ENCODE measurements around the gene SLC22A14. TPM values are rescaled to one million over a fixed set of nuclear protein-coding genes. Genes with fewer than 3 reads are reported as not detected.

SLC22A14 gene
- total RNA-seq, 4 donors from 2014 or later = 0.19 to 0.53 TPM; not detected in 2

DNA sequence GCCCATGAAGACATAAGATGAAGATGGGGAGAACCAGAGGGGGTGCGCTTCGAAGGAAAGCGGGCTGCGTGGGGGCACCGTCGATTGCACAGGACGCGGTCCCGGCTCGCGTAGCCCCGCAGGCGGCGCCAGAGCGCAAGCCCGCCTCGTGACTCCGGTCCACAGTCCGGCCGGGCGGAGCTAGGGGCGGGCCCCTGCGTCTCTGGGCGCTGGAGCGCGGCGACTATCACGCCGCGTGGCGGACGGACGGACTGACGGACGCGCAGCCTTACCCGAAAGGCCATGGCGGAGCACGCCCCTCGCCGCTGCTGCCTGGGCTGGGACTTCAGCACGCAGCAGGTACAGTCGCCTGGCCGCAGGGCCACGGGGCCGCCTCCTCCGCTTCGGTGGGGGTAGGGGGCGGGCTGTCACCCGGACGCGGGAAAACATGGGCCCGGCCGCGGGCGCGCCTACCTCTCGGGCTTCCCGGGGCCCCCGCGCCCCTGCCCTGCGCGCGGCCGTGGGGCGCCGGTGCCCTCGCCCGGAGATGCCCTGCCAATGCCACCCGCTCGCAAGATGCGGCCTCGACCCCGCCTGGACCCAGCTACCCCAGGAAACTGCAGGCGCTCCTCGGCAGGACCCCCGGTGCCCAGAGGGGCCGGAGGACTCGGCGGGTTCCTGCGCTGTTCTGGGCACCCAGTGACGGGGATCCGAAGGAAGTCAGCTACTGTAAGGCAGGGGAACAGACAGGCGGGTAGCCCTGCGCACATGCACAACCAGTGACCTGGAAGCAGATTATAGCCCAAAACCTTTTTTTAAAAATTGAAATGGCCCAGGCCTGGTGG, 64.7 kb downstream of the SLC22A14 start, which contains the start of gene XYLB:
Gene XYLB (plus strand): TSS at position 199 of the 824 bp plus-strand sequence. CDS start 84 bp downstream, at position 283.
- WGBS, 2 donors = 8% methylated on average over 2 of the region's 85 CpGs; no CpG with 5 or more reads in 1 of the 2 donors

DNA sequence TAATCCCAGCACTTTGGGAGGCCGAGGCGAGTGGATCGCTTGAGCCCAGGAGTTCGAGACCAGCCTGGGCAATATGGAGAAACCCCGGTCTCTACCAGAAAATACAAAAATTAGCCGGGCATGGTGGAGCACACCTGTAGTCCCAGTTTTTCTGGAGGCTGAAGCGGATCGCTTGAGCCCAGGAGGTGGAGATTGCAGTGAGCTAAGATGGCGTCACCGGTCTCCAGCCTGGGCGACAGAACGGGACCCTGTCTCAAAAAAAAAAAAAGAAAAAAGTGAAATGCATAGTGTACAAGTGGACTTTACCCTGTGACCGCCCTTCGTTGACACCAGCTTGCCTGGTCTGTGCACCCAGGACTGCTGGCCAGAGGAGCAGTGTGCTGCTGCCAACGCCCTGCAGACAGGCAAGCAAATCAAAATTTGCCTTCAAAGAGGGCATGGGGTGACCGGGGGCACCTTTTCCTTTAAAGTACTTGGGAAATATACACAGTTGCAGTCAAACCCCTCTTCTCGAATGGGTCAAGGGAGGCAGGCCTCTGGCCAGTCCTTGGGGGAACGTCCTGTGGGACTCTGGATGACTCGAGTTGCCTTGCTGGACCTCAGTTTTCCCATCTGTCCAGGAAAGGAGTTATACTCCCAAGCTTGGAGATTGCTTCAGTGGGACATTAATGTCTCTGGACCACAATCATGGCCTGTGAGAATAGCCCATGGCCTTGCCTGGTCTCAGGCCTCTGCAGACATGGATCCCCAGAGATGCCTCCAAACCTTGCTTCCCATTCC, 65.5 kb downstream of the SLC22A14 start:
- H3K27ac ChIP-seq = no peak overlapping the region

More for the DNA sequence above, 64.7 kb downstream of the SLC22A14 start, which contains the start of gene XYLB:
- peak within 1 kb of the TSS; percentile 56 to 89 (median 76) for H3K4me3 ChIP-seq
- H3K27ac ChIP-seq = peak within 1 kb of the TSS in 3 of 4 donors; percentile 67 to 74 (median 68)
- H3K4me1 ChIP-seq = peaks cover 0 to 31% (median 7%) of the 10 kb centered on the region in 3 donors
- peak; percentile 14 for DNase-seq
- no peak for TF ChIP-seq POLR2A (IDR thresholded peaks at IDR 0.05)
- TF ChIP-seq, protein P1, sequence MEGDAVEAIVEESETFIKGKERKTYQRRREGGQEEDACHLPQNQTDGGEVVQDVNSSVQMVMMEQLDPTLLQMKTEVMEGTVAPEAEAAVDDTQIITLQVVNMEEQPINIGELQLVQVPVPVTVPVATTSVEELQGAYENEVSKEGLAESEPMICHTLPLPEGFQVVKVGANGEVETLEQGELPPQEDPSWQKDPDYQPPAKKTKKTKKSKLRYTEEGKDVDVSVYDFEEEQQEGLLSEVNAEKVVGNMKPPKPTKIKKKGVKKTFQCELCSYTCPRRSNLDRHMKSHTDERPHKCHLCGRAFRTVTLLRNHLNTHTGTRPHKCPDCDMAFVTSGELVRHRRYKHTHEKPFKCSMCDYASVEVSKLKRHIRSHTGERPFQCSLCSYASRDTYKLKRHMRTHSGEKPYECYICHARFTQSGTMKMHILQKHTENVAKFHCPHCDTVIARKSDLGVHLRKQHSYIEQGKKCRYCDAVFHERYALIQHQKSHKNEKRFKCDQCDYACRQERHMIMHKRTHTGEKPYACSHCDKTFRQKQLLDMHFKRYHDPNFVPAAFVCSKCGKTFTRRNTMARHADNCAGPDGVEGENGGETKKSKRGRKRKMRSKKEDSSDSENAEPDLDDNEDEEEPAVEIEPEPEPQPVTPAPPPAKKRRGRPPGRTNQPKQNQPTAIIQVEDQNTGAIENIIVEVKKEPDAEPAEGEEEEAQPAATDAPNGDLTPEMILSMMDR (IDR thresholded peaks at IDR 0.05) = peak; percentile 68 to 86 (median 80)
- intact Hi-C loops (cut with DNase I) = loop anchor here (2.0 kb wide), 1 partner anchor 132 kb away; no protein-coding TSS in a partner anchor
- H3K9me3 ChIP-seq = no peaks in the 10 kb centered on the region
- no peaks in the 10 kb centered on the region for H3K36me3 ChIP-seq
- H3K27me3 ChIP-seq = no peaks in the 10 kb centered on the region

DNA sequence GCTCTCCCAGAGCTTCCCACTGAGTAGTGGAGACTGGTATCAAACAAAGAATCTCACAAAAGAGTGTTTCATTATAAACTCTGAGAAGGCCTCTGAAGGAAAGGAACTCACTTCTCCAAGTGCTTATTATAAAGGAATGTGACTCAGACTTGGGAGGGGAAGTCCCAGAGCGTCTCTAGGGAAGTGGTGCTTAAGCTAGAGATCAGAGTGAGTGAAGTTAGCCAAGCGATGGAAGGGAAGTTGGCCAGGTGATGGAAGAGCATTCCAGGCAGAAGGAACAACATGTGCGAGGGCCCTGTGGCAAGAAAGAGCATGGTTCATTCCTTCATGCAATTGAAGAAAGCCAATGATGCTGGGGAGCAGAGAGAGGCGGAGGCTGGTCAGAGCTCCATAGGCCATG, 66.8 kb downstream of the SLC22A14 start:
- intact Hi-C loops (cut with DNase I) = no loop called here

More for the DNA sequence above, 65.5 kb downstream of the SLC22A14 start:
- H3K27me3 ChIP-seq = no peaks in the 10 kb centered on the region
- 88 to 89% methylated on average over 4 to 17 of the region's 19 CpGs for WGBS, 2 donors
- H3K9me3 ChIP-seq = no peaks in the 10 kb centered on the region
- intact Hi-C loops (cut with DNase I) = loop anchor here (2.0 kb wide), 1 partner anchor 131 kb away; no protein-coding TSS in a partner anchor
- H3K4me3 ChIP-seq = peak overlapping the region; percentile 56 to 89 (median 76)
- H3K4me1 ChIP-seq = peaks cover 0 to 31% (median 7%) of the 10 kb centered on the region in 3 donors
- TF ChIP-seq, protein P1 (IDR thresholded peaks at IDR 0.05) = no peak
- TF ChIP-seq POLR2A (IDR thresholded peaks at IDR 0.05) = no peak
- H3K36me3 ChIP-seq = peaks cover 0 to 6% (median 0%) of the 10 kb centered on the region in 3 donors
- no peak for DNase-seq

DNA sequence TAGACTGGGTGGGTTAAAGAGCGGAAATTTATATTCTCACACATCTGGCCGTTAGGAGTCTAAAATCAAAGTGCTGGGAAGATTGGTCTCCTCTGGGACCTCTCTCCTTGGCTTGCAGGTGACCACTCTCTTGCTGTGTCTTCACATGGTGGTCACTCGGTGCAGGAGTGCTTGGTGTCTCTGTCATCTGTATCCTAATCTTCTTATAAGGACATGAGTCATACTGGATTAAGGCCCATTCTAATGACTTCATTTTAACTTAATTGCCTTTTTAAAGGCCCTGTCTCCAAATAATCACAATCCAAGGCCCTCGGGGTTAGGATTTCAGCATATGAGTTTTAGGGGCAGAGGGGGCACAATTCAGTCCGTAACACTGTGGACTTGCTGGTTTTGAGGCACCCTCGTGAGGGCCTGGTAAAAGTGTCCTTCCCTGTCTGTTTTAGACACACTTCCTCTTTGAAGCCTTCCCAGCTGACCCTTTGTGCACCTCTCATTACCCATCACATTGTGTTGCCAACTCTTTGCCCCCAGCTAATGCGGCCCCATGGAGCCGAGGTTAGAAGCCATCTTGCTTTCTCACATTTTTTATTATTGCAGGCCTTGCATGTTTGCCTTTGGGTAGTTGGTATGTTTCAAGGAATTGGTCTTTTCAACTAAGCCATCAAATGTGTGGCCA, 67.7 kb downstream of the SLC22A14 start:
- intact Hi-C loops (cut with DNase I) = no loop called here
- H3K36me3 ChIP-seq = peaks cover 0 to 6% (median 0%) of the 10 kb centered on the region in 3 donors

More for the DNA sequence above, 66.8 kb downstream of the SLC22A14 start:
- Histone ChIP-seq H3K27me3 (no peaks in the 10 kb centered on the region), H3K27ac (no peak overlapping the region), H3K9me3 (no peaks in the 10 kb centered on the region), H3K4me3 (no peak overlapping the region), H3K4me1 (peaks cover 0 to 31% (median 7%) of the 10 kb centered on the region in 3 donors), H3K36me3 (peaks cover 0 to 6% (median 0%) of the 10 kb centered on the region in 3 donors)
- WGBS, 2 donors = 53 to 59% methylated on average over 4 of the region's 4 CpGs
- DNase-seq = no peak
- TF ChIP-seq, protein P1 (IDR thresholded peaks at IDR 0.05) = no peak
- TF ChIP-seq POLR2A (IDR thresholded peaks at IDR 0.05) = no peak

More for the DNA sequence above, 67.7 kb downstream of the SLC22A14 start:
- H3K9me3 ChIP-seq = no peaks in the 10 kb centered on the region
- no peak for DNase-seq
- H3K27ac ChIP-seq = no peak overlapping the region
- no peak overlapping the region for H3K4me3 ChIP-seq
- no peaks in the 10 kb centered on the region for H3K27me3 ChIP-seq
- 76 to 77% methylated on average over 8 of the region's 8 CpGs for WGBS, 2 donors
- peaks cover 0 to 38% (median 7%) of the 10 kb centered on the region in 3 donors for H3K4me1 ChIP-seq
- no peak for TF ChIP-seq POLR2A (IDR thresholded peaks at IDR 0.05)
- TF ChIP-seq, protein P1 (IDR thresholded peaks at IDR 0.05) = no peak
